Measurements from ENCODE around the gene GLI3.

GLI3 gene

GRCh38 chr7:41928781-41929180 is 308.2 kb downstream of the GLI3 start:
- no peak for DNase-seq (ENCODE audit: low read depth, low spot score)
- Histone ChIP-seq H3K9ac (ENCODE audit: insufficient read length, low read depth) (no peak overlapping the region), H3K9me3 (ENCODE audit: insufficient read depth, low read length) (no peaks in the 10 kb centered on the region), H3K36me3 (ENCODE audit: insufficient read depth, insufficient read length, low read length) (no peaks in the 10 kb centered on the region), H3K4me1 (ENCODE audit: insufficient read depth, insufficient read length) (no peaks in the 10 kb centered on the region), H3K27me3 (ENCODE audit: insufficient read depth, insufficient read length) (no peaks in the 10 kb centered on the region), H3K4me3 (ENCODE audit: insufficient read length, low read depth) (no peak overlapping the region)
- TF ChIP-seq YY1 (IDR thresholded peaks at IDR 0.05; ENCODE audit: insufficient read depth, insufficient read length) (no peak), ZNF274 (IDR thresholded peaks at IDR 0.05; ENCODE audit: low read depth, low read length) (no peak), SUZ12 (IDR thresholded peaks at IDR 0.05; ENCODE audit: extremely low read depth, insufficient read depth, insufficient read length) (no peak)

GRCh38 chr7:41928166-41928565 is 308.8 kb downstream of the GLI3 start:
- H3K27me3 ChIP-seq (ENCODE audit: insufficient read depth, insufficient read length), result no peaks in the 10 kb centered on the region
- H3K36me3 ChIP-seq (ENCODE audit: insufficient read depth, insufficient read length, low read length), result no peaks in the 10 kb centered on the region
- DNase-seq (ENCODE audit: low read depth, low spot score), result no peak
- no peak for TF ChIP-seq ZNF274 (IDR thresholded peaks at IDR 0.05; ENCODE audit: low read depth, low read length)
- H3K9me3 ChIP-seq (ENCODE audit: insufficient read depth, low read length), result no peaks in the 10 kb centered on the region
- no peak overlapping the region for H3K9ac ChIP-seq (ENCODE audit: insufficient read length, low read depth)
- no peaks in the 10 kb centered on the region for H3K4me1 ChIP-seq (ENCODE audit: insufficient read depth, insufficient read length)
- H3K4me3 ChIP-seq (ENCODE audit: insufficient read length, low read depth), result no peak overlapping the region

GRCh38 chr7:41927380-41927779 is 309.6 kb downstream of the GLI3 start:
- H3K4me1 ChIP-seq (ENCODE audit: insufficient read depth, insufficient read length), result no peaks in the 10 kb centered on the region
- DNase-seq (ENCODE audit: low read depth, low spot score), result no peak
- no peak overlapping the region for H3K4me3 ChIP-seq (ENCODE audit: insufficient read length, low read depth)
- H3K27me3 ChIP-seq (ENCODE audit: insufficient read depth, insufficient read length), result no peaks in the 10 kb centered on the region
- H3K9ac ChIP-seq (ENCODE audit: insufficient read length, low read depth), result no peak overlapping the region
- H3K9me3 ChIP-seq (ENCODE audit: insufficient read depth, low read length), result no peaks in the 10 kb centered on the region
- TF ChIP-seq YY1 (IDR thresholded peaks at IDR 0.05; ENCODE audit: insufficient read depth, insufficient read length), result no peak
- no peak for TF ChIP-seq ZNF274 (IDR thresholded peaks at IDR 0.05; ENCODE audit: low read depth, low read length)
- no peak for TF ChIP-seq SUZ12 (IDR thresholded peaks at IDR 0.05; ENCODE audit: extremely low read depth, insufficient read depth, insufficient read length)
- H3K36me3 ChIP-seq (ENCODE audit: insufficient read depth, insufficient read length, low read length), result no peaks in the 10 kb centered on the region

GRCh38 chr7:41925946-41926345 is 311.1 kb downstream of the GLI3 start:
- no peaks in the 10 kb centered on the region for H3K36me3 ChIP-seq (ENCODE audit: insufficient read depth, insufficient read length, low read length)
- H3K4me1 ChIP-seq (ENCODE audit: insufficient read depth, insufficient read length), result no peaks in the 10 kb centered on the region
- no peaks in the 10 kb centered on the region for H3K27me3 ChIP-seq (ENCODE audit: insufficient read depth, insufficient read length)
- H3K9ac ChIP-seq (ENCODE audit: insufficient read length, low read depth), result no peak overlapping the region
- no peak for DNase-seq (ENCODE audit: low read depth, low spot score)
- TF ChIP-seq SUZ12 (IDR thresholded peaks at IDR 0.05; ENCODE audit: extremely low read depth, insufficient read depth, insufficient read length) (no peak), YY1 (IDR thresholded peaks at IDR 0.05; ENCODE audit: insufficient read depth, insufficient read length) (no peak), ZNF274 (IDR thresholded peaks at IDR 0.05; ENCODE audit: low read depth, low read length) (no peak)
- no peak overlapping the region for H3K4me3 ChIP-seq (ENCODE audit: insufficient read length, low read depth)
- H3K9me3 ChIP-seq (ENCODE audit: insufficient read depth, low read length), result no peaks in the 10 kb centered on the region

DNA sequence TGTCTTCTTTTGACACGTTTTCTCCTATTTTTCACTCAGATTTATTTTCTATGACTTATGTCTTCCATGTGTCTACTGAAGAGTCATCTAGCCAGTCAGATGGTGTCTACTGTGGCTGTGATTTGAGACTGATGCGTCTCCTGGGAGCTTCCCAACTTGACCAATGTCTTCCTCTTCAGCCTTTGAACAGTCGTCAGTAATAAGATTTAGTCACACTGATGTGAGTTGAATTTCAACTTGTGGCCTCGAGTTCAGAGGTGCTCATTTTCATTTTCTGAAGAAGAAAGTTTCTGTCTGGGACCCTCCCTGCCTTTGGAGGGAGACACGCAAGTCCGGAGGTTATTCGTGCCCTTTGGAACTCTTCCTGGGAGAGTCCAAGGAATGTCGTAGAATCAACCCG is 312.2 kb downstream of the GLI3 start:
- Histone ChIP-seq H3K4me1 (ENCODE audit: insufficient read depth, insufficient read length) (no peaks in the 10 kb centered on the region), H3K27me3 (ENCODE audit: insufficient read depth, insufficient read length) (no peaks in the 10 kb centered on the region), H3K9me3 (ENCODE audit: insufficient read depth, low read length) (no peaks in the 10 kb centered on the region), H3K9ac (ENCODE audit: insufficient read length, low read depth) (no peak overlapping the region), H3K4me3 (ENCODE audit: insufficient read length, low read depth) (no peak overlapping the region), H3K36me3 (ENCODE audit: insufficient read depth, insufficient read length, low read length) (no peaks in the 10 kb centered on the region)
- DNase-seq (ENCODE audit: low read depth, low spot score), result no peak
- TF ChIP-seq ZNF274 (IDR thresholded peaks at IDR 0.05; ENCODE audit: low read depth, low read length) (no peak), YY1 (IDR thresholded peaks at IDR 0.05; ENCODE audit: insufficient read depth, insufficient read length) (no peak), SUZ12 (IDR thresholded peaks at IDR 0.05; ENCODE audit: extremely low read depth, insufficient read depth, insufficient read length) (no peak)

- H3K9me3 ChIP-seq (ENCODE audit: insufficient read depth, low read length), result no peaks in the 10 kb centered on the region
- no peak for TF ChIP-seq ZNF274 (IDR thresholded peaks at IDR 0.05; ENCODE audit: low read depth, low read length)
- TF ChIP-seq SUZ12 (IDR thresholded peaks at IDR 0.05; ENCODE audit: extremely low read depth, insufficient read depth, insufficient read length), result no peak
- TF ChIP-seq YY1 (IDR thresholded peaks at IDR 0.05; ENCODE audit: insufficient read depth, insufficient read length), result no peak
- no peak overlapping the region for H3K4me3 ChIP-seq (ENCODE audit: insufficient read length, low read depth)
- H3K27me3 ChIP-seq (ENCODE audit: insufficient read depth, insufficient read length), result no peaks in the 10 kb centered on the region
- no peak overlapping the region for H3K9ac ChIP-seq (ENCODE audit: insufficient read length, low read depth)
- no peak for DNase-seq (ENCODE audit: low read depth, low spot score)
- no peaks in the 10 kb centered on the region for H3K36me3 ChIP-seq (ENCODE audit: insufficient read depth, insufficient read length, low read length)
- H3K4me1 ChIP-seq (ENCODE audit: insufficient read depth, insufficient read length), result no peaks in the 10 kb centered on the region
Measured at GRCh38 chr7:41922373-41922772, 314.6 kb downstream of the GLI3 start.

DNA sequence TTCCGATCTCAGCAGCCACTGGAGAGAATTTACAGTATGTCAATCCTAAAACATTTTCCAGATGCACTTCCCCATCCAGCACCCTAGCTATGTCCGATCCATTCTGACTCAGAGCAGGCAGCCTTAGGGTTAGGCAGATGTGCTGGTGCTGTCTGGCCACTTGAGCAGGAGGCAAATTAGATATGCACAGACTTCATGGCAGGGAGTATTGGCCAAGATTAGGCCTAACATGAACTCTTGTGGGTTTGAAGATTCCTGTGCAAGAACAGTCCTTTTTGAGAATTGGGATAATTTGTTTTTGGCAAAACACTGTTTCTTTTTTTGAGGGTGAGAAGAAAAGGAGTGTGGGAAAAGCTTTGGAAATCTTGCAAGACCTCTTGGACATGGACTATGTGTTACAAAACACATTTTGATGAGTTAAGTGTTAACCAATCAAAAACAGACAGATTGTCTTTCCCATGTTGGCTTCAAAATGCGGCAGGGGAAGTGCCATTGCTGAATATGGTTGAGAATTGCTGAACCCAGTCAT is 315.5 kb downstream of the GLI3 start:
- no peaks in the 10 kb centered on the region for H3K36me3 ChIP-seq (ENCODE audit: insufficient read depth, insufficient read length, low read length)
- no peak for TF ChIP-seq ZNF274 (IDR thresholded peaks at IDR 0.05; ENCODE audit: low read depth, low read length)
- no peak for TF ChIP-seq YY1 (IDR thresholded peaks at IDR 0.05; ENCODE audit: insufficient read depth, insufficient read length)
- TF ChIP-seq SUZ12 (IDR thresholded peaks at IDR 0.05; ENCODE audit: extremely low read depth, insufficient read depth, insufficient read length), result no peak
- no peak for DNase-seq (ENCODE audit: low read depth, low spot score)

GRCh38 chr7:41918597-41918996 is 318.4 kb downstream of the GLI3 start:
- no peak for DNase-seq (ENCODE audit: low read depth, low spot score)
- TF ChIP-seq YY1 (IDR thresholded peaks at IDR 0.05; ENCODE audit: insufficient read depth, insufficient read length), result no peak
- TF ChIP-seq SUZ12 (IDR thresholded peaks at IDR 0.05; ENCODE audit: extremely low read depth, insufficient read depth, insufficient read length), result no peak
- no peaks in the 10 kb centered on the region for H3K9me3 ChIP-seq (ENCODE audit: insufficient read depth, low read length)
- H3K9ac ChIP-seq (ENCODE audit: insufficient read length, low read depth), result no peak overlapping the region
- no peaks in the 10 kb centered on the region for H3K4me1 ChIP-seq (ENCODE audit: insufficient read depth, insufficient read length)
- no peaks in the 10 kb centered on the region for H3K36me3 ChIP-seq (ENCODE audit: insufficient read depth, insufficient read length, low read length)
- H3K27me3 ChIP-seq (ENCODE audit: insufficient read depth, insufficient read length), result no peaks in the 10 kb centered on the region
- H3K4me3 ChIP-seq (ENCODE audit: insufficient read length, low read depth), result no peak overlapping the region

More for the DNA sequence above, 315.5 kb downstream of the GLI3 start:
- no peaks in the 10 kb centered on the region for H3K27me3 ChIP-seq (ENCODE audit: insufficient read depth, insufficient read length)
- no peaks in the 10 kb centered on the region for H3K9me3 ChIP-seq (ENCODE audit: insufficient read depth, low read length)
- H3K4me3 ChIP-seq (ENCODE audit: insufficient read length, low read depth), result no peak overlapping the region
- H3K4me1 ChIP-seq (ENCODE audit: insufficient read depth, insufficient read length), result no peaks in the 10 kb centered on the region
- H3K9ac ChIP-seq (ENCODE audit: insufficient read length, low read depth), result no peak overlapping the region
